T-helper 17 cell (primary cell): ENCODE results near the gene PLCB1. TPM values are rescaled to one million over a fixed set of nuclear protein-coding genes. Genes with fewer than 3 reads are reported as not detected.
"Not testable (repeated sequence)": the region's sequence is repeated elsewhere in the genome, so short reads cannot be mapped to it uniquely, and the experiment has no call there.

Source experiments
- ATAC-seq: fragments of 150-1000 bp; cut with Tn5 transposase; 2 replicates; pipeline ENCODE4 v1.10.0; 2021; ENCODE audit warnings: mild to moderate bottlenecking, moderate library complexity
- DNase-seq, 3 donors: peaks; one replicate each; pipeline versions ENCODE4 v3.0.0 to v3.0.0-alpha.2; 2020 to 2021
- H3K9me3 ChIP-seq: one replicate; pipeline ENCODE4 v1.7.0; 2013; ENCODE audit warnings: low read length, mild to moderate bottlenecking; ENCODE audit not compliant: control insufficient read depth, poor library complexity, severe bottlenecking
- H3K27ac Mint-ChIP-seq: one replicate; pipeline ENCODE4 v1.8.0; 2022; ENCODE audit warnings: mild to moderate bottlenecking, moderate library complexity, mixed read lengths
- H3K27me3 Mint-ChIP-seq: one replicate; pipeline ENCODE4 v1.8.0; 2022; ENCODE audit warnings: mixed read lengths
- H3K36me3 Mint-ChIP-seq: one replicate; pipeline ENCODE4 v1.8.0; 2022; ENCODE audit warnings: low read depth, mixed read lengths
- H3K4me1 Mint-ChIP-seq: one replicate; pipeline ENCODE4 v1.8.0; 2022; ENCODE audit warnings: mild to moderate bottlenecking, mixed read lengths
- H3K4me3 Mint-ChIP-seq: one replicate; pipeline ENCODE4 v1.8.0; 2022; ENCODE audit warnings: mild to moderate bottlenecking, moderate library complexity, mixed read lengths
- total RNA-seq, 4 donors: library from RNA in 2 of 4; stranded (reverse) in 2 of 4; gene quantifications; one replicate each; pipeline ENCODE4 v1.2.3 and lab custom pipeline; 2022 to 2026

The PLCB1 gene
- total RNA-seq = 10 to 100 TPM; 19.1 to 23.1 TPM
- 13.3 to 13.6 reads per million in 2 donors for total RNA-seq (lab: John Stamatoyannopoulos, UW)

DNA sequence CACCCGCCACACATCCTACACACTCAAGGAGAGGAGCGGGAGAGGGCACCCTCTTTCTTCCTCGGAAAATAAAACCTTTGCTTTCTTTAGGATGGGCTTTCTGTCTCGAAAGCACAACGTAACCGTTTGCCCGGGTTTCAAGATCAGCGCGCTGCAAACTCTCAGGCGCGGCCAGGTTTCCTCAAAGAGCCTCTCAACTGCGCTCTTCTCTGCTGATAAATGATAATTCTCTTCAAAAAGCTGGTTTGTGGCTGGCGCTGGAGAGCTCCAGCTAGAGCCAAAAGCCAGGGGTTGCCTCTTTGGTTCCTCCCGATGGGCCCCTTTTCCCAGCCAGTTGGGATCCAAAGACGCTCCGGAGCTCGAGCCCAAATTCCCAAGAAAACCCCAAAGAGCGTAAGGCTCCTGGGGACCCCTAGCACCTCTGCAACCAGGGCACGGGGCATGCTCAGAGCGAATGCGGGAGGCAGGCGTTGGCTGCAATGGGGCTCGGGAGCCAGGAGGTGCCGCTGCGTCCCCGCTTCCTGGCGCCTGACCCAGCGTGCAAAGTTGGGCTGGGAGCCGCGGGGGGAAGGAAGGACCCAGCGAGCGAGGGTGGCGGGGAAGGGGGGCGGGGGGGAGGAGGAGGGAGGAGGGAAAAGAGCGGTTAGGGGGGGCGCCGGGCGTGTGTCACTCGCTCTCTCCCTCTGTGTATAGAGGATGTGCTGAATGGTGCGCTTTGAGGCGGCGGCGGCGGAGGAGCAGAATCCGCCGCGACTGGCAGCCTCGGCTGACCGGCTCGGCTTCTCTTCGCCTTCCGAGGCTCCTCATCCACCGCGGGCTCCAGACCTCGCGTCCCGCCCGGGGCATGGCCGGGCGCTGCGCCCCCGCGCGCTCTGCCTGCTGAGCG lies at the start of gene PLCB1:
Gene PLCB1 (plus strand): TSS at position 669 of the 886 bp plus-strand sequence. CDS start 386 bp downstream, outside the sequence.
- H3K36me3 Mint-ChIP-seq = no peaks in the 10 kb centered on the region
- peak; percentile 66 to 75 (median 75) for DNase-seq
- H3K4me3 Mint-ChIP-seq = peak within 1 kb of the TSS; percentile 92
- H3K9me3 ChIP-seq = no peaks in the 10 kb centered on the region
- H3K4me1 Mint-ChIP-seq = peaks cover 31% of the 10 kb centered on the region
- peak within 1 kb of the TSS; percentile 37 for H3K27ac Mint-ChIP-seq
- ATAC-seq = peak; percentile 93
- peaks cover 36% of the 10 kb centered on the region for H3K27me3 Mint-ChIP-seq

DNA sequence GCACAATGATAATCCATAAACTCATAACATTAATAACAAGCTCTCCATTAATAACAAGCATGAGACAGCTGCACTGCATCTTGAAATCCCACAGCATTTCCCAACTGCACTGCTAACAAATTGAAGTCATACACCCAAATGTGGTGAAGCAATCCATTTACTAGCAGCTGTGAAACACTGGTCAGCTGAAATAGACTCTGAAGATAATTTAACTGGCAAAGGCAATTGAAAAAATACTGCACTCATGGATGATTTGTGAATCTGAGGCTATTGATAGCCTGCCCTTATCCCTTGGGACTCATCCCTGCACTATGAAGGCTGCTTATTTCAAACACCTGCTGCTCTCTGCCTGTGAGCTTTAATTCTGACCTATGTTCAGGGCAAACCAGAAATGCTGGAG lies 49.1 kb upstream of the PLCB1 start:
- no peaks in the 10 kb centered on the region for H3K36me3 Mint-ChIP-seq
- H3K9me3 ChIP-seq = no peaks in the 10 kb centered on the region
- no peak overlapping the region for H3K27ac Mint-ChIP-seq
- H3K4me3 Mint-ChIP-seq = no peak overlapping the region
- no peaks in the 10 kb centered on the region for H3K4me1 Mint-ChIP-seq
- DNase-seq = no peak
- peaks cover 5% of the 10 kb centered on the region for H3K27me3 Mint-ChIP-seq
- ATAC-seq = no peak

DNA sequence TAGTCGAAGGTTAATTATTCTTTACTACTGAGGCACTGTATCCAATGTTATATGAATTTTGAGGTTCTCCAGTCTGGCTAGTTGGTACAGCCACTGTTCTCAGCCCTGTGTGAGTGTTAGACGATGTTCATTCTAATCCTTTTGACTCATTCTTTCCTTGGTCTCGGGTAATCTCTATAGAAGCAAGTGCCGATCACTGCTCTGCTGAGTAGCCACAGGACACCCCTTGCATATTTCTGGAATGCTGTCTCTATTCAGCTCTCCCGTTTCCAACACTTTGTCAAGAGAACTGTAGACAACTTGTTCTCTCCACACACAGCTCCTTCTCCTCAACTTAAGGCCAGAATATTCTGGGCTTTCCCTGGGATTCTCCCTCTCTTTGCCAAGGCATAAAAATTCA lies 42.4 kb upstream of the PLCB1 start:
- DNase-seq = no peak
- H3K36me3 Mint-ChIP-seq = peaks cover 2% of the 10 kb centered on the region
- H3K4me3 Mint-ChIP-seq = no peak overlapping the region
- H3K27ac Mint-ChIP-seq = no peak overlapping the region
- no peak for ATAC-seq
- no peaks in the 10 kb centered on the region for H3K9me3 ChIP-seq
- H3K4me1 Mint-ChIP-seq = no peaks in the 10 kb centered on the region
- peaks cover 30% of the 10 kb centered on the region for H3K27me3 Mint-ChIP-seq

DNA sequence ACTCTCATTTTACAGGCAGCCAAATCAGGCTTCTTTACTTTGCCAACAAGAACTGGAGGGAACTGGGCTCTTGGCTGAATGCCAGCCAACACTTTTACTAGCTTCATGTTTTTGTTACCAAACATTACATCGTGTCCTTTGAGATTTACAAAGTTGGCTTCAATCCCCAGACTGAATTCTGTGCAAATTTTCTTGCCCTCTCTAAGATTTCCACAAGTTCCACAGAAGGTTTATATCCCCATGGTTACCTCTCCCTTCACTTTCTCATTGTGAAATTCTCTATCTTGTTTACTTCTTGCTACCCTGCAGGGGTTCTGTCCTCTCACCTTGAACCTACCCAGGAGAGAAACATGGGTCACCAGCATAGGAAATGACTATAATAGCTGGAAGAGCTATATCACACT lies 37.6 kb upstream of the PLCB1 start:
- DNase-seq = no peak
- H3K9me3 ChIP-seq = no peaks in the 10 kb centered on the region
- Mint-ChIP-seq H3K36me3 (peaks cover 2% of the 10 kb centered on the region), H3K27ac (no peak overlapping the region), H3K27me3 (peaks cover 36% of the 10 kb centered on the region), H3K4me3 (no peak overlapping the region), H3K4me1 (no peaks in the 10 kb centered on the region)
- no peak for ATAC-seq

DNA sequence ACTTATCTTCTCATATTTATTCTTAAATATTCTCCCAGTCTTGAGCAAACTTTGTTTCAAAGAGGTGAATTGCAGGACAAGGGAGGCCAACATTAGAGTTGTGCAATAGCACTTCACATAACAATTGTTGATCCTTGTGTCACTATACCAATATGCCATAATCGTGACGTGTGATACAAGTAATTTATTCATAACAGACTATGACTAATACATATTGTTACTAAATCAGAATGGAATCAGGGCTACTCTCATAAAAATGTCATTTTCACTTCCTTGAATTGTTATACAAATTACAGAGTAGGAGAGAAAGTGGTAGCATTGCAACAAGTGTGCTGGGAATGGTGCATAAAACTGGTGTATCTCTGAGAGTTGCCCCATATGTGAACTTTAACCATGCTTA lies 37.2 kb upstream of the PLCB1 start:
- Mint-ChIP-seq H3K27ac (no peak overlapping the region), H3K27me3 (peaks cover 34% of the 10 kb centered on the region), H3K4me1 (no peaks in the 10 kb centered on the region), H3K4me3 (no peak overlapping the region), H3K36me3 (peaks cover 2% of the 10 kb centered on the region)
- H3K9me3 ChIP-seq = no peaks in the 10 kb centered on the region
- DNase-seq (no peak), ATAC-seq (no peak)

DNA sequence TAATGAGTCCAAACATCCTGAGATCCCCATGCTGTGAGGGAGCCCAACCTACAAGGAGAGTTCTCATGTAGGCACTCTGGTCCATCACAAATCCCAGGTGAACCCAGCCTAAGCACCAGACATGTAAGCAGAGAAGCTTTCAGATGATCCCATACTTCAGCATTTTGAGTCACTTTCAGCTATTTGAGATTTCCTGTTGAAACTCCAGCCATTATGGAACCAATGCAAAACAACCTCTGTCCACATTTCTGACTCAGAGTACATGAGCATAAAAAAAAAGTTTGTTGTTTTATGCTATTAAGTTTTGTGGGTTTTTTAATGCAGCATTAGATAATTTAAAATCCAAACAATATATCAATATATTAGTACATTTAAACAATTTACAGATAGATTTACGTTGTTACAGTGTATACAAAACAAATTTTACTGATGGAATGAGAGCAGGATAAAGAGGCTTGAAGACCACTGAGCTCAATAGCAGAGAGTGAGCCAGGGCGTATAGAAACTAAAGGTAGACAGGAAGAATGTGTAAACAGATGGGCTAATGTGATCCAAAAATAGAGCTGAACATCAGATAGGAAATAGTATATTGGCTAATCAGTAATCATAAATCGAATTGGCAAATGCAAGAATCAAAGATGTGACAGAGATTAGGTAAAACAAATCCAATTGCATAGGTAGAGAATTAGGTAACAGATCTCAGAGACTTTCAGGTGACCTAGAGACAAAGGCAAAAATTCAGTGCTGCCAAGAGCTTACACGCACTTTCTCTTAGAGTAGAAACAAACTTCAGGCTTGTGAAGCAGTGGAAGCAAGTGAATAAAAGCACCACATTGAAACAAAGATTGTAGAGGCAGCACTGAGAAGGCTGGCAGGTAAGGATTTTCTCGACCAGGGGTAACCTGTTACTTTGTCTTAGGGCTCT lies 36.2 kb upstream of the PLCB1 start:
- Mint-ChIP-seq H3K27ac (no peak overlapping the region), H3K4me3 (no peak overlapping the region)

DNA sequence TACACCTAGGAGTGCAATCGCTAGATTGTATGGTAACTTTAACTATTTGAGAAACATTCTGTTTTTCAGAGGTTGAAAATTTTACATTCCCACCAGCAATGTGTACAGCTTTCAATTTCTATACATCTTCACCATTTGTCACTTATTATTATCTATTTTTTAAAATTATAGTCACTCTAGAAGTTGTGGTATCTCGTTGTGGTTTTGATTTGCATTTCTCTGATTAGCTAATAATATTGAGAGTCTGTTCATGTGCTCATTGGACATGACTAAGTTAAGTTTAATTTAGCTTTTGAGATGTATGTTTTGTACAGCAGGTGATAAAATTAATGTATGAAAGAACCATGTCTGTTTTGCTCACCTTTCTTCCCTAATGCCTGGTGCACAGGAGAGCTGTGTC lies 34.8 kb upstream of the PLCB1 start:
- H3K27me3 Mint-ChIP-seq = peaks cover 17% of the 10 kb centered on the region

More for the DNA sequence above, 36.2 kb upstream of the PLCB1 start:
- Mint-ChIP-seq H3K4me1 (no peaks in the 10 kb centered on the region), H3K27me3 (peaks cover 27% of the 10 kb centered on the region), H3K36me3 (peaks cover 2% of the 10 kb centered on the region)
- no peaks in the 10 kb centered on the region for H3K9me3 ChIP-seq
- no peak for ATAC-seq
- DNase-seq = no peak

DNA sequence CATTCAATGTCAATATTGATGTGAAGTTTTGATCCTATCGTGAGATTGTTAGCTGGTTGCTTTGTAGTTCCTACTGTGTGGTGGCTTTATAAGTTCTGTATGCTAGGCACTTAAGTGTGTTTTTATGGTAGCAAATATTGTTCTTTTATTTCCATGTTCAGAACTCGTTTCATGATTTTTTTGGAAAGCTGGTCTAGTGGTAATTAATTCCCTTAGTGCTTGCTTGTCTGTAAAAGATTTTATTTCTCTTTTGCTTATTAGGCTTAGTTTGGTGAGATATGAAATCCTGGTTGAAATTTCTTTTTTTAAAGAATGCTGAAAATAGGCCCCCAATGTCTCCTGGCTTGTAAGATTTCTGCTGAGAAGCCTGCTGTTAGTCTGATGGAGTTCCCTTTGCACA lies 27.8 kb upstream of the PLCB1 start:
- no peak overlapping the region for H3K27ac Mint-ChIP-seq
- H3K36me3 Mint-ChIP-seq = no peaks in the 10 kb centered on the region
- ATAC-seq (no peak), DNase-seq (no peak)
- H3K4me1 Mint-ChIP-seq = no peaks in the 10 kb centered on the region
- no peaks in the 10 kb centered on the region for H3K9me3 ChIP-seq
- no peaks in the 10 kb centered on the region for H3K27me3 Mint-ChIP-seq
- H3K4me3 Mint-ChIP-seq = no peak overlapping the region

More for the DNA sequence above, 34.8 kb upstream of the PLCB1 start:
- ATAC-seq = no peak
- H3K9me3 ChIP-seq = no peaks in the 10 kb centered on the region
- Mint-ChIP-seq H3K36me3 (peaks cover 2% of the 10 kb centered on the region), H3K27ac (no peak overlapping the region), H3K4me3 (no peak overlapping the region), H3K4me1 (no peaks in the 10 kb centered on the region)
- no peak for DNase-seq

DNA sequence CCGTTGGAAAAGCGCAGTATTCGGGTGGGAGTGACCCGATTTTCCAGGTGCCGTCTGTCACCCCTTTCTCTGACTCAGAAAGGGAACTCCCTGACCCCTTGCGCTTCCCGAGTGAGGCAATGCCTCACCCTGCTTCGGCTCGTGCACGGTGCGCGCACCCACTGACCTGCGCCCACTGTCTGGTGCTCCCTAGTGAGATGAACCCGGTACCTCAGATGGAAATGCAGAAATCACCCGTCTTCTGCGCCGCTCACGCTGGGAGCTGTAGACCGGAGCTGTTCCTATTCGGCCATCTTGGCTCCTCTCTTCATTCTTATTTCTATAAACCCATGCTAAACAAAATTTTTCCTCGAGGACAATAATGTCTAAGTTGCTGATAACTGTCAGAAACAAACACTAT lies 17.5 kb upstream of the PLCB1 start:
- peaks cover 16% of the 10 kb centered on the region for H3K27me3 Mint-ChIP-seq
- H3K27ac Mint-ChIP-seq, H3K36me3 Mint-ChIP-seq, H3K4me1 Mint-ChIP-seq, H3K4me3 Mint-ChIP-seq, DNase-seq, H3K9me3 ChIP-seq, ATAC-seq: not testable (repeated sequence)

DNA sequence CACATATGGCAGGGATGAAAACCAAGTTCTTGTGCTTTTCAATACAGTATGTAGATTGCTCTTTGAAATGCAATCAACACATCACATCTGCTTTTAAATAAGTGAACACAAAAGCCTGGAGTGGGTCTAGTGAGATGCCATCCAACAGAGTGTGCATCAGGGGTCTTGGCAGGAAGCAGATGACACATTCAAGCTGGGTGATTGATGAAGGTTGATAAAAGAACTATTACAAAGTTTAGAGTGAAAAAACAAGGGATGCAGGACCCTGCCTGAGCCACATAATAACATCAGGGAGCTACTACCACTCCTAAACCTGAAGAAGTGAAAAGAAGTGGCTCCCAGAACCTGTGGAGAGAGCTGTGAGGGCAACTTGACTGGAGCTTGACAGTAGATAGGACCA lies 16.6 kb upstream of the PLCB1 start:
- H3K36me3 Mint-ChIP-seq = no peaks in the 10 kb centered on the region
- peaks cover 25% of the 10 kb centered on the region for H3K27me3 Mint-ChIP-seq
- H3K4me1 Mint-ChIP-seq = no peaks in the 10 kb centered on the region
- H3K9me3 ChIP-seq = no peaks in the 10 kb centered on the region
- H3K27ac Mint-ChIP-seq = no peak overlapping the region
- H3K4me3 Mint-ChIP-seq = no peak overlapping the region
- ATAC-seq (no peak), DNase-seq (no peak)

DNA sequence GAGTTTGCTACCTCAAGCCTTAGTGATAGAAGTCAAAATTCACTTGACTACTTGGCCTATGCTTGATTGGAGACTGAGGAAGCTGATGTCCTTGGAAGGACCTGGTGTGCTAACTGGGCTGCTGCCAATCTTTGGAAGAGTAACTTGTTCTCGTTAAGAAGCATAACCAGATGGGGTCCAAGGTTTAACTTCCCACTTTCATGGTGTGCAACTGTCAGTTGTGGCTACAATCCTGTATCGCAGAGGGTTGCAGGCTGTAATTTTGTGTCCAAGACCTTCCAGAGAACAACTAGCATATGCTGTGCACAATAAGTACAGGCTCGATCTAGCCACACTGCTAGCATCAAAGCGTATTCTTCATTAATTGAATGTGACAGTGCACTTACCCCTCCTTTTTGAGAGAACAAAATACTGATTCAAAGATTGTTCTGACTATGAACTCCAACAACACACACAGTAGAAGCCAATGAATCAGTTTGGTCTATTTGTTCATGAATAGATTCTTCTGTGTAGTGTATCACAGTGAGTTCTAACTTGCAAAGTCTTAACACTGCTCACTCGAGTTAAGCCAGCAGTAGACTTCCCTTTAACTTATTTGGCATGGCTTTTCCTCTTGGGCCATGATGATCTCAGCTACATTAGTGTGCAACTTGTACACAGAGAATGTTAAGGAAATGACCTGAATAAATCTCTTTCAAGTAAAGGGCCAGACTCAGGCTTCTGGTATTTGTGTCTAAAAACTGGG lies 15.8 kb upstream of the PLCB1 start:
- DNase-seq = no peak
- no peaks in the 10 kb centered on the region for H3K36me3 Mint-ChIP-seq
- peaks cover 29% of the 10 kb centered on the region for H3K27me3 Mint-ChIP-seq
- no peak overlapping the region for H3K4me3 Mint-ChIP-seq
- no peak for ATAC-seq
- H3K27ac Mint-ChIP-seq = no peak overlapping the region
- no peaks in the 10 kb centered on the region for H3K9me3 ChIP-seq
- H3K4me1 Mint-ChIP-seq = no peaks in the 10 kb centered on the region

DNA sequence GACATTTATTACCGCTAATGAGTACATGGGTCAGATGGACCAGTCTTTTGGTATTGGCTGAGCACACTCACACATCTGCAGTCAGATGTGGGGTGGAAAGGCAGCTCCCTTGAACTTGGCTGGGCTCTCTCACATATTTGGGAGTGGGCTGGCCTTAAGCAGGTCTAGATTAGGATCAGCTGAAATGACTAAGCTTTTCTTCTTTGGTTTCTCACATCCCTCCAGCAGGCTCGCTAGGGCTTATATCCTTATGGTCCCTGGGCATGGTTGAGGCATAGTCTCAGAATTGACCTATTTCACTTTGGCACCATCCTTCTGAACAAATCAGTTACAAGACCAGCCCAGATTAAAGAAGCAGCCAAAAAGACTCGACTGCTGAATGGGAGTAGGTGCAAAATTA lies 14.4 kb upstream of the PLCB1 start:
- ATAC-seq (no peak), DNase-seq (no peak)
- Mint-ChIP-seq H3K4me1 (no peaks in the 10 kb centered on the region), H3K36me3 (no peaks in the 10 kb centered on the region), H3K27ac (no peak overlapping the region), H3K27me3 (peaks cover 29% of the 10 kb centered on the region), H3K4me3 (no peak overlapping the region)
- no peaks in the 10 kb centered on the region for H3K9me3 ChIP-seq

DNA sequence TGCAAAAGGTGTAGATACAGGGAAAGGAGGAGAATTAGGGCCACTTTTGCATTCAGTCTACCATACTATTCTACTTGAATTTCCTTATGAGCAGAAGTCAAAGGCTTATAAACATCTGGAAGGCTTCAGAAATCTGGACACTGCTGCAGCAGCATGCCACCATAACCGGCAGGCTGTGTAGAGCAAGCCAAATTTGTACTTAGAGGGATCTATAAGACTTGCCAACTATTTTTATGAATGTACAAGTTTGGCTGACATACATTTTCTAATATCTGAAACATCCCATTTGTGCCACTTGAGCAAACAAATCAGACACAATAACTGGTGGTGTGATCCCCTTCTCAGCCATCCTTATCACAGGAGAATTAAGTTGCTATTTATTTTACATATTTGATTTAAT lies 14.0 kb upstream of the PLCB1 start:
- no peak overlapping the region for H3K27ac Mint-ChIP-seq
- no peak for ATAC-seq
- H3K36me3 Mint-ChIP-seq = no peaks in the 10 kb centered on the region

More for the DNA sequence above, 14.0 kb upstream of the PLCB1 start:
- H3K4me3 Mint-ChIP-seq = no peak overlapping the region
- no peaks in the 10 kb centered on the region for H3K9me3 ChIP-seq
- no peaks in the 10 kb centered on the region for H3K4me1 Mint-ChIP-seq
- H3K27me3 Mint-ChIP-seq = peaks cover 29% of the 10 kb centered on the region
- DNase-seq = no peak
